ENCODE measurements around the gene KLRC1. TPM values are rescaled to one million over a fixed set of nuclear protein-coding genes. Genes with fewer than 3 reads are reported as not detected.
"Not testable (repeated sequence)": the region's sequence is repeated elsewhere in the genome, so short reads cannot be mapped to it uniquely, and the experiment has no call there.

KLRC1 gene
- total and polyA plus RNA-seq, 2 donors: 0.80 to 1.5 TPM

GRCh38 chr12:10437601-10438000, 15.6 kb downstream of the KLRC1 start:
- DNase-seq (ENCODE audit: low read depth in 6 of 9, low spot score in 9 of 9); H3K27ac ChIP-seq (ENCODE audit: low read depth in 1 of 2, low read length in 1 of 2); H3K9me3 ChIP-seq (ENCODE audit: control insufficient read depth in 2 of 2, insufficient read depth in 1 of 2, low read length in 1 of 2); H3K4me3 ChIP-seq (ENCODE audit: low read length in 2 of 2); H3K36me3 ChIP-seq (ENCODE audit: control insufficient read depth in 2 of 2, insufficient read depth in 2 of 2, low read length in 1 of 2); H3K27me3 ChIP-seq (ENCODE audit: control insufficient read depth in 2 of 2, insufficient read depth in 1 of 2, low read length in 1 of 2); H3K4me1 ChIP-seq (ENCODE audit: control insufficient read depth in 2 of 2, insufficient read depth in 2 of 2, low read length in 2 of 2): not testable (repeated sequence)
- WGBS: 85% methylated on average over 1 of the region's 2 CpGs

- 35% methylated on average over 3 of the region's 3 CpGs for WGBS
- not testable (repeated sequence) for H3K9me3 ChIP-seq (ENCODE audit: control insufficient read depth in 2 of 2, insufficient read depth in 1 of 2, low read length in 1 of 2); H3K4me1 ChIP-seq (ENCODE audit: control insufficient read depth in 2 of 2, insufficient read depth in 2 of 2, low read length in 2 of 2); H3K36me3 ChIP-seq (ENCODE audit: control insufficient read depth in 2 of 2, insufficient read depth in 2 of 2, low read length in 1 of 2); H3K27me3 ChIP-seq (ENCODE audit: control insufficient read depth in 2 of 2, insufficient read depth in 1 of 2, low read length in 1 of 2)
- H3K27ac ChIP-seq (ENCODE audit: low read depth in 1 of 2, low read length in 1 of 2): peak within 1 kb of the TSS in 1 of 2 donors; percentile 3
- peak within 1 kb of the TSS in 1 of 2 donors; percentile 17 for H3K4me3 ChIP-seq (ENCODE audit: low read length in 2 of 2)
- peak in 5 of 9 donors; percentile 18 to 75 (median 36) for DNase-seq (ENCODE audit: low read depth in 6 of 9, low spot score in 9 of 9)
Measured at GRCh38 chr12:10435816-10436215, 17.4 kb downstream of the KLRC1 start, which contains the start of gene KLRC2. KLRC2 (minus strand) TSS chr12:10436010; CDS start chr12:10435986, 24 bp downstream.

GRCh38 chr12:10430623-10431022, 22.6 kb downstream of the KLRC1 start:
- not testable (repeated sequence) for DNase-seq (ENCODE audit: low read depth in 6 of 9, low spot score in 9 of 9); H3K4me3 ChIP-seq (ENCODE audit: low read length in 2 of 2); H3K27ac ChIP-seq (ENCODE audit: low read depth in 1 of 2, low read length in 1 of 2); H3K36me3 ChIP-seq (ENCODE audit: control insufficient read depth in 2 of 2, insufficient read depth in 2 of 2, low read length in 1 of 2); H3K4me1 ChIP-seq (ENCODE audit: control insufficient read depth in 2 of 2, insufficient read depth in 2 of 2, low read length in 2 of 2); H3K27me3 ChIP-seq (ENCODE audit: control insufficient read depth in 2 of 2, insufficient read depth in 1 of 2, low read length in 1 of 2); H3K9me3 ChIP-seq (ENCODE audit: control insufficient read depth in 2 of 2, insufficient read depth in 1 of 2, low read length in 1 of 2)
- 93% methylated on average over 4 of the region's 4 CpGs for WGBS

- H3K27ac ChIP-seq (ENCODE audit: low read depth in 1 of 2, low read length in 1 of 2); DNase-seq (ENCODE audit: low read depth in 6 of 9, low spot score in 9 of 9); H3K36me3 ChIP-seq (ENCODE audit: control insufficient read depth in 2 of 2, insufficient read depth in 2 of 2, low read length in 1 of 2); H3K4me3 ChIP-seq (ENCODE audit: low read length in 2 of 2); H3K9me3 ChIP-seq (ENCODE audit: control insufficient read depth in 2 of 2, insufficient read depth in 1 of 2, low read length in 1 of 2); H3K4me1 ChIP-seq (ENCODE audit: control insufficient read depth in 2 of 2, insufficient read depth in 2 of 2, low read length in 2 of 2); H3K27me3 ChIP-seq (ENCODE audit: control insufficient read depth in 2 of 2, insufficient read depth in 1 of 2, low read length in 1 of 2): not testable (repeated sequence)
- WGBS: 97% methylated on average over 8 of the region's 8 CpGs
Measured at GRCh38 chr12:10425938-10426337, 27.2 kb downstream of the KLRC1 start.

- H3K27ac ChIP-seq (ENCODE audit: low read depth in 1 of 2, low read length in 1 of 2); H3K4me1 ChIP-seq (ENCODE audit: control insufficient read depth in 2 of 2, insufficient read depth in 2 of 2, low read length in 2 of 2); H3K36me3 ChIP-seq (ENCODE audit: control insufficient read depth in 2 of 2, insufficient read depth in 2 of 2, low read length in 1 of 2); H3K27me3 ChIP-seq (ENCODE audit: control insufficient read depth in 2 of 2, insufficient read depth in 1 of 2, low read length in 1 of 2); H3K9me3 ChIP-seq (ENCODE audit: control insufficient read depth in 2 of 2, insufficient read depth in 1 of 2, low read length in 1 of 2); H3K4me3 ChIP-seq (ENCODE audit: low read length in 2 of 2); DNase-seq (ENCODE audit: low read depth in 6 of 9, low spot score in 9 of 9): not testable (repeated sequence)
- WGBS: 95% methylated on average over 1 of the region's 1 CpG
Measured at GRCh38 chr12:10424260-10424899, 28.8 kb downstream of the KLRC1 start.

- H3K9me3 ChIP-seq (ENCODE audit: control insufficient read depth in 2 of 2, insufficient read depth in 1 of 2, low read length in 1 of 2); DNase-seq (ENCODE audit: low read depth in 6 of 9, low spot score in 9 of 9); H3K36me3 ChIP-seq (ENCODE audit: control insufficient read depth in 2 of 2, insufficient read depth in 2 of 2, low read length in 1 of 2); H3K4me3 ChIP-seq (ENCODE audit: low read length in 2 of 2); H3K27ac ChIP-seq (ENCODE audit: low read depth in 1 of 2, low read length in 1 of 2); H3K4me1 ChIP-seq (ENCODE audit: control insufficient read depth in 2 of 2, insufficient read depth in 2 of 2, low read length in 2 of 2); H3K27me3 ChIP-seq (ENCODE audit: control insufficient read depth in 2 of 2, insufficient read depth in 1 of 2, low read length in 1 of 2): not testable (repeated sequence)
- WGBS: 96% methylated on average over 2 of the region's 3 CpGs
Measured at GRCh38 chr12:10422159-10422558, 31.0 kb downstream of the KLRC1 start.

- not testable (repeated sequence) for DNase-seq (ENCODE audit: low read depth in 6 of 9, low spot score in 9 of 9); H3K4me3 ChIP-seq (ENCODE audit: low read length in 2 of 2); H3K9me3 ChIP-seq (ENCODE audit: control insufficient read depth in 2 of 2, insufficient read depth in 1 of 2, low read length in 1 of 2); H3K36me3 ChIP-seq (ENCODE audit: control insufficient read depth in 2 of 2, insufficient read depth in 2 of 2, low read length in 1 of 2); H3K27ac ChIP-seq (ENCODE audit: low read depth in 1 of 2, low read length in 1 of 2); H3K4me1 ChIP-seq (ENCODE audit: control insufficient read depth in 2 of 2, insufficient read depth in 2 of 2, low read length in 2 of 2); H3K27me3 ChIP-seq (ENCODE audit: control insufficient read depth in 2 of 2, insufficient read depth in 1 of 2, low read length in 1 of 2)
- WGBS: 22% methylated on average over 1 of the region's 1 CpG
Measured at GRCh38 chr12:10420334-10420733, 32.8 kb downstream of the KLRC1 start, which contains the start of gene KLRC3. KLRC3 (minus strand) TSS chr12:10420595; CDS start chr12:10420550, 45 bp downstream.

- 15% methylated on average over 1 of the region's 1 CpG for whole genome bisulfite sequencing
- H3K9me3 ChIP-seq (ENCODE audit: control insufficient read depth in 2 of 2, insufficient read depth in 1 of 2, low read length in 1 of 2): no peaks in the 10 kb centered on the region
Measured at GRCh38 chr12:10409392-10409791, 43.8 kb downstream of the KLRC1 start, which contains the start of gene KLRC4. KLRC4 (minus strand) TSS chr12:10409757; CDS start chr12:10409575, 182 bp downstream.

GRCh38 chr12:10408842-10409241, 44.3 kb downstream of the KLRC1 start:
- H3K4me1 ChIP-seq (ENCODE audit: control insufficient read depth in 2 of 2, insufficient read depth in 2 of 2, low read length in 2 of 2): peaks cover 0 to 4% of the 10 kb centered on the region in 2 donors
- no peaks in the 10 kb centered on the region for H3K27me3 ChIP-seq (ENCODE audit: control insufficient read depth in 2 of 2, insufficient read depth in 1 of 2, low read length in 1 of 2)
- H3K9me3 ChIP-seq (ENCODE audit: control insufficient read depth in 2 of 2, insufficient read depth in 1 of 2, low read length in 1 of 2): no peaks in the 10 kb centered on the region
- peak overlapping the region in 1 of 2 donors; percentile 17 for H3K4me3 ChIP-seq (ENCODE audit: low read length in 2 of 2)
- no peak overlapping the region for H3K27ac ChIP-seq (ENCODE audit: low read depth in 1 of 2, low read length in 1 of 2)
- DNase-seq (ENCODE audit: low read depth in 6 of 9, low spot score in 9 of 9): no peak
- H3K36me3 ChIP-seq (ENCODE audit: control insufficient read depth in 2 of 2, insufficient read depth in 2 of 2, low read length in 1 of 2): no peaks in the 10 kb centered on the region
- 52% methylated on average over 3 of the region's 3 CpGs for WGBS

More at GRCh38 chr12:10409392-10409791, 43.8 kb downstream of the KLRC1 start, which contains the start of gene KLRC4:
- DNase-seq (ENCODE audit: low read depth in 6 of 9, low spot score in 9 of 9): peak in 8 of 9 donors; percentile 29 to 84 (median 53)
- Histone ChIP-seq H3K36me3 (ENCODE audit: control insufficient read depth in 2 of 2, insufficient read depth in 2 of 2, low read length in 1 of 2) (no peaks in the 10 kb centered on the region), H3K27me3 (ENCODE audit: control insufficient read depth in 2 of 2, insufficient read depth in 1 of 2, low read length in 1 of 2) (no peaks in the 10 kb centered on the region), H3K4me1 (ENCODE audit: control insufficient read depth in 2 of 2, insufficient read depth in 2 of 2, low read length in 2 of 2) (peaks cover 0 to 4% of the 10 kb centered on the region in 2 donors), H3K4me3 (ENCODE audit: low read length in 2 of 2) (peak within 1 kb of the TSS in 1 of 2 donors; percentile 17), H3K27ac (ENCODE audit: low read depth in 1 of 2, low read length in 1 of 2) (no peak within 1 kb of the TSS)

Data from thymus (tissue), 11 donors.